A549 (cell line): ENCODE results near the gene MAP4K4.

Source experiments
- ATOH8 ChIP-seq: fragments of 250-450 bp; sonication (Bioruptor Pico); IDR thresholded peaks from 2 replicates; pipeline ENCODE4 v1.5.0; 2020; ENCODE audit warnings: low read depth, mild to moderate bottlenecking, moderate library complexity
- CTCF ChIP-seq: fragments of >200 bp; sonication (Bioruptor Twin); formaldehyde crosslinking; IDR thresholded peaks from 3 replicates; pipeline ENCODE4 v1.5.1; 2016
- EP300 ChIP-seq, 2 experiments: fragments of >200 bp; sonication (Bioruptor Twin); formaldehyde crosslinking; IDR thresholded peaks; 2 replicates in 1 of 2; 3 replicates in 1 of 2; pipeline ENCODE4 v1.6.1; 2016 to 2017
- MAFK ChIP-seq: fragments of 450-650 bp; IDR thresholded peaks from 2 replicates; pipeline ENCODE4 v1.6.1; 2014; ENCODE audit not compliant: partially characterized antibody
- PBX3 ChIP-seq: IDR thresholded peaks from 2 replicates; pipeline ENCODE4 v1.6.1; 2012
- POLR2A ChIP-seq: IDR thresholded peaks from 2 replicates; pipeline ENCODE4 v1.6.1; 2012; ENCODE audit warnings: mild to moderate bottlenecking, low read length
- RCOR1 ChIP-seq: fragments of 150-350 bp; IDR thresholded peaks from 2 replicates; pipeline ENCODE4 v1.6.1; 2014; ENCODE audit warnings: antibody characterized with exemption, low read length, low read depth

- no peak for TF ChIP-seq EP300 (IDR thresholded peaks at IDR 0.05)
- no peak for TF ChIP-seq PBX3
- no peak for TF ChIP-seq MAFK
- no peak for TF ChIP-seq CTCF
- no peak for TF ChIP-seq POLR2A
- no peak for TF ChIP-seq ATOH8 (CRISPR knock-in tag)
- no peak for TF ChIP-seq RCOR1
Measured at GRCh38 chr2:101692041-101692440, 5.5 kb upstream of the MAP4K4 start.
